ENCODE results near the gene TIPARP.

DNA sequence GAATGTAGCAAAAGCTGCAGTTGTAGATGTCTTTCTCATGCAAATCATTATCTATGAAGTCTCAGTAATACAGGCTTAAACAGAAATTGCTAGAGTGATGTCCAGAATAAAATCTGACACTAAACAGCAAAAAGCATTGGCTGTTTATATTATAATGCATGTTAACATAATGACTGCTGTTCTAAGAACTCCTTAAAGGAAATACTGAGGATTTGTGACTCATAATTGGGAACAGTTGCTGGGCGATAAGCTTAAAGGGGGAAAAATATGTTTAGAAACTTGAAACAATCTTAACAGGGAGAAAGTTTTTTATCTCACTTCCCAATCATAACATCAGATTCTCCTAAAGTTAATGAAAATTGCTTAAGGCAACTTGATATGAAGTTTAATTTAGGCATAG is 17.5 kb downstream of the TIPARP start:
- TF ChIP-seq REPIN1 (tag by site-specific recombination; IDR thresholded peaks at IDR 0.05; ENCODE audit: low read depth) (no peak), ZNF140 (tag by site-specific recombination; IDR thresholded peaks at IDR 0.05) (no peak), ZNF433 (tag by site-specific recombination; IDR thresholded peaks at IDR 0.05; ENCODE audit: low read depth) (no peak)
- TF ChIP-seq, protein P1, sequence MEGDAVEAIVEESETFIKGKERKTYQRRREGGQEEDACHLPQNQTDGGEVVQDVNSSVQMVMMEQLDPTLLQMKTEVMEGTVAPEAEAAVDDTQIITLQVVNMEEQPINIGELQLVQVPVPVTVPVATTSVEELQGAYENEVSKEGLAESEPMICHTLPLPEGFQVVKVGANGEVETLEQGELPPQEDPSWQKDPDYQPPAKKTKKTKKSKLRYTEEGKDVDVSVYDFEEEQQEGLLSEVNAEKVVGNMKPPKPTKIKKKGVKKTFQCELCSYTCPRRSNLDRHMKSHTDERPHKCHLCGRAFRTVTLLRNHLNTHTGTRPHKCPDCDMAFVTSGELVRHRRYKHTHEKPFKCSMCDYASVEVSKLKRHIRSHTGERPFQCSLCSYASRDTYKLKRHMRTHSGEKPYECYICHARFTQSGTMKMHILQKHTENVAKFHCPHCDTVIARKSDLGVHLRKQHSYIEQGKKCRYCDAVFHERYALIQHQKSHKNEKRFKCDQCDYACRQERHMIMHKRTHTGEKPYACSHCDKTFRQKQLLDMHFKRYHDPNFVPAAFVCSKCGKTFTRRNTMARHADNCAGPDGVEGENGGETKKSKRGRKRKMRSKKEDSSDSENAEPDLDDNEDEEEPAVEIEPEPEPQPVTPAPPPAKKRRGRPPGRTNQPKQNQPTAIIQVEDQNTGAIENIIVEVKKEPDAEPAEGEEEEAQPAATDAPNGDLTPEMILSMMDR (tag by site-specific recombination; IDR thresholded peaks at IDR 0.05) = no peak
- TF ChIP-seq, protein P2, sequence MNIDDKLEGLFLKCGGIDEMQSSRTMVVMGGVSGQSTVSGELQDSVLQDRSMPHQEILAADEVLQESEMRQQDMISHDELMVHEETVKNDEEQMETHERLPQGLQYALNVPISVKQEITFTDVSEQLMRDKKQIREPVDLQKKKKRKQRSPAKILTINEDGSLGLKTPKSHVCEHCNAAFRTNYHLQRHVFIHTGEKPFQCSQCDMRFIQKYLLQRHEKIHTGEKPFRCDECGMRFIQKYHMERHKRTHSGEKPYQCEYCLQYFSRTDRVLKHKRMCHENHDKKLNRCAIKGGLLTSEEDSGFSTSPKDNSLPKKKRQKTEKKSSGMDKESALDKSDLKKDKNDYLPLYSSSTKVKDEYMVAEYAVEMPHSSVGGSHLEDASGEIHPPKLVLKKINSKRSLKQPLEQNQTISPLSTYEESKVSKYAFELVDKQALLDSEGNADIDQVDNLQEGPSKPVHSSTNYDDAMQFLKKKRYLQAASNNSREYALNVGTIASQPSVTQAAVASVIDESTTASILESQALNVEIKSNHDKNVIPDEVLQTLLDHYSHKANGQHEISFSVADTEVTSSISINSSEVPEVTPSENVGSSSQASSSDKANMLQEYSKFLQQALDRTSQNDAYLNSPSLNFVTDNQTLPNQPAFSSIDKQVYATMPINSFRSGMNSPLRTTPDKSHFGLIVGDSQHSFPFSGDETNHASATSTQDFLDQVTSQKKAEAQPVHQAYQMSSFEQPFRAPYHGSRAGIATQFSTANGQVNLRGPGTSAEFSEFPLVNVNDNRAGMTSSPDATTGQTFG (tag by site-specific recombination; IDR thresholded peaks at IDR 0.05; ENCODE audit: borderline replicate concordance) = no peak

Data from HEK293 (cell line).